Gastroesophageal sphincter (tissue), 4 donors: Measurements from ENCODE around the gene CFAP97. TPM values are rescaled to one million over a fixed set of nuclear protein-coding genes. Genes with fewer than 3 reads are reported as not detected.

Source experiments
- ATAC-seq: fragments of 150-250 bp; one replicate; pipeline ENCODE4 v1.9.1; 2016; ENCODE audit warnings: mild to moderate bottlenecking, moderate library complexity
- H3K27ac ChIP-seq, 4 donors: fragments of 200-600 bp; sonication (generic) in 3 of 4; 1 replicate in 3 of 4; 2 replicates in 1 of 4; pipeline ENCODE4 v1.5.1; 2016 to 2019
- H3K27me3 ChIP-seq: fragments of 200-600 bp; sonication (generic); one replicate; pipeline ENCODE4 v1.5.1; 2019
- H3K36me3 ChIP-seq, 2 donors: fragments of 200-600 bp; sonication (generic); one replicate each; pipeline ENCODE4 v1.5.1; 2019; ENCODE audit warnings: control low read depth in 1 of 2
- H3K4me1 ChIP-seq, 3 donors: fragments of 200-600 bp; sonication (generic); 1 replicate in 2 of 3; 2 replicates in 1 of 3; pipeline ENCODE4 v1.5.1; 2016 to 2019; ENCODE audit warnings: control low read depth in 2 of 3
- H3K4me3 ChIP-seq, 2 donors: fragments of 200-600 bp; sonication (generic); one replicate each; pipeline ENCODE4 v1.5.1; 2019; ENCODE audit warnings: mild to moderate bottlenecking in 1 of 2, moderate library complexity in 1 of 2
- H3K9me3 ChIP-seq, 3 donors: fragments of 200-600 bp; sonication (generic); one replicate each; pipeline ENCODE4 v1.5.1; 2017 to 2019; ENCODE audit warnings: control low read depth in 2 of 3
- EP300 ChIP-seq: sonication (generic); formaldehyde crosslinking; IDR thresholded peaks from one replicate; pipeline ENCODE4 v1.6.1; 2017; ENCODE audit warnings: antibody characterized with exemption, mild to moderate bottlenecking
- POLR2A ChIP-seq, 2 donors: fragments of 450-650 bp; IDR thresholded peaks; one replicate each; pipeline ENCODE4 v1.6.1; 2017; ENCODE audit warnings: antibody characterized with exemption in 2 of 2, mild to moderate bottlenecking in 2 of 2, moderate library complexity in 1 of 2
- POLR2AphosphoS5 ChIP-seq: sonication (generic); formaldehyde crosslinking; IDR thresholded peaks from one replicate; pipeline ENCODE4 v1.6.1; 2017; ENCODE audit warnings: antibody characterized with exemption
- WGBS, 2 donors: methylation state at CpG; one replicate each; pipeline ENCODE4 v1.1.5; 2018; ENCODE audit warnings: low coverage in 1 of 2; 5-methylcytosine and 5-hydroxymethylcytosine counted together
- total RNA-seq, 4 donors: library from RNA; depleted of rRNA; stranded (reverse); fragments of >200 nt; gene quantifications; one replicate each; pipeline ENCODE4 v1.1.0, GENCODE V29; 2016
- TF ChIP-seq, protein P1 (sequence below), 4 experiments: fragments of 200-600 bp in 2 of 4; fragments of 450-650 bp in 2 of 4; sonication (generic) in 1 of 4; IDR thresholded peaks; one replicate each; pipeline ENCODE4 v1.5.1; 2017 to 2019; ENCODE audit warnings: antibody characterized with exemption in 4 of 4, mild to moderate bottlenecking in 2 of 4, moderate library complexity in 2 of 4

CFAP97 gene
- total RNA-seq, 4 donors from 2014 or later: 36.5 to 47.9 (median 42.8) TPM

DNA sequence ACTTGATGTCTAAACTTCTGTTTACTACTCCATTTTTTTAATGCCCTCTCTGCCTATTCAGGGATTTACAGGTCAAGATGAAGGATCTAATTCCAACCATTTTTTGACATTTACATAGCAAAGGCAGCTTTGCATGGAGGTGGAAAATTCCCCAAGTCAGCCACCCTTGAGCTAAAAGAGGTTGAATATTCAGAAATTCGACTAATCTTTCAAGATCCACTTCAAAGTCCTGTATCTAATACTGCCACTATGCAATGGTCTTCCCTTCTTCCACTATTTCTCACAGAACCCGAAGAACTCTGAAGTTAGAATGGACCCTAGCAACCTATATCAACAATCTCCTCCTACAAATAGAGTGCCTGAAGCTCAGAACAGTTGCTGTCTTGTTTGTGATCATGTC lies 21.6 kb downstream of the CFAP97 start:
- Histone ChIP-seq H3K27ac (no peak overlapping the region), H3K36me3 (no peaks in the 10 kb centered on the region), H3K4me3 (no peak overlapping the region), H3K27me3 (no peaks in the 10 kb centered on the region), H3K9me3 (no peaks in the 10 kb centered on the region), H3K4me1 (peaks cover 0 to 35% (median 0%) of the 10 kb centered on the region in 3 donors)
- TF ChIP-seq POLR2AphosphoS5: no peak
- no peak for TF ChIP-seq EP300
- no peak for ATAC-seq
- WGBS, 2 donors: 56 to 68% methylated on average over 2 of the region's 2 CpGs

DNA sequence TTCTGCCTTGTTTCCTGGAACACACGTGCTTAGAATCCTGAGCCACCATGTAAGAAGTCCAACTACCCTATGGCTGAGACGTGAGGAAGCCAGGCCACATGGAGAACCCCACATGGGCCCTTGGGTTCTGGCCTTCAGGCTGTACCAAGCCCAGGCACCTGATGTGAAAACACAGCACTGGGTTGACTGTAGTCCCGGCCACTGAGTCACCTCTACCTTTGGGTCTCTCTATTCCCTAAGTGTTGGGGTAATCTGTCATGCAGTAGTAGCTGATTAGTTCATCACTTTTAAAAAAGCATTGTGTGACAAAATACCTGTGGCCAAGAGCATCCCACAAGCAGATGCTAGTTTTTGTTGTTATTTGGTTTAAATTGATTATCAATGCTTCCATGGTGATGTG lies 24.3 kb downstream of the CFAP97 start:
- WGBS, 2 donors: 100% methylated on average over 3 of the region's 3 CpGs; no CpG with 5 or more reads in 1 of the 2 donors
- no peaks in the 10 kb centered on the region for H3K9me3 ChIP-seq
- peaks cover 0 to 29% (median 0%) of the 10 kb centered on the region in 3 donors for H3K4me1 ChIP-seq
- no peak overlapping the region for H3K27ac ChIP-seq
- no peak overlapping the region for H3K4me3 ChIP-seq
- no peaks in the 10 kb centered on the region for H3K27me3 ChIP-seq
- peaks cover 0 to 10% of the 10 kb centered on the region in 2 donors for H3K36me3 ChIP-seq
- no peak for ATAC-seq
- TF ChIP-seq POLR2A (IDR thresholded peaks at IDR 0.05) (no peak), EP300 (no peak), POLR2AphosphoS5 (no peak)
- TF ChIP-seq, protein P1, sequence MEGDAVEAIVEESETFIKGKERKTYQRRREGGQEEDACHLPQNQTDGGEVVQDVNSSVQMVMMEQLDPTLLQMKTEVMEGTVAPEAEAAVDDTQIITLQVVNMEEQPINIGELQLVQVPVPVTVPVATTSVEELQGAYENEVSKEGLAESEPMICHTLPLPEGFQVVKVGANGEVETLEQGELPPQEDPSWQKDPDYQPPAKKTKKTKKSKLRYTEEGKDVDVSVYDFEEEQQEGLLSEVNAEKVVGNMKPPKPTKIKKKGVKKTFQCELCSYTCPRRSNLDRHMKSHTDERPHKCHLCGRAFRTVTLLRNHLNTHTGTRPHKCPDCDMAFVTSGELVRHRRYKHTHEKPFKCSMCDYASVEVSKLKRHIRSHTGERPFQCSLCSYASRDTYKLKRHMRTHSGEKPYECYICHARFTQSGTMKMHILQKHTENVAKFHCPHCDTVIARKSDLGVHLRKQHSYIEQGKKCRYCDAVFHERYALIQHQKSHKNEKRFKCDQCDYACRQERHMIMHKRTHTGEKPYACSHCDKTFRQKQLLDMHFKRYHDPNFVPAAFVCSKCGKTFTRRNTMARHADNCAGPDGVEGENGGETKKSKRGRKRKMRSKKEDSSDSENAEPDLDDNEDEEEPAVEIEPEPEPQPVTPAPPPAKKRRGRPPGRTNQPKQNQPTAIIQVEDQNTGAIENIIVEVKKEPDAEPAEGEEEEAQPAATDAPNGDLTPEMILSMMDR (IDR thresholded peaks at IDR 0.05): no peak

DNA sequence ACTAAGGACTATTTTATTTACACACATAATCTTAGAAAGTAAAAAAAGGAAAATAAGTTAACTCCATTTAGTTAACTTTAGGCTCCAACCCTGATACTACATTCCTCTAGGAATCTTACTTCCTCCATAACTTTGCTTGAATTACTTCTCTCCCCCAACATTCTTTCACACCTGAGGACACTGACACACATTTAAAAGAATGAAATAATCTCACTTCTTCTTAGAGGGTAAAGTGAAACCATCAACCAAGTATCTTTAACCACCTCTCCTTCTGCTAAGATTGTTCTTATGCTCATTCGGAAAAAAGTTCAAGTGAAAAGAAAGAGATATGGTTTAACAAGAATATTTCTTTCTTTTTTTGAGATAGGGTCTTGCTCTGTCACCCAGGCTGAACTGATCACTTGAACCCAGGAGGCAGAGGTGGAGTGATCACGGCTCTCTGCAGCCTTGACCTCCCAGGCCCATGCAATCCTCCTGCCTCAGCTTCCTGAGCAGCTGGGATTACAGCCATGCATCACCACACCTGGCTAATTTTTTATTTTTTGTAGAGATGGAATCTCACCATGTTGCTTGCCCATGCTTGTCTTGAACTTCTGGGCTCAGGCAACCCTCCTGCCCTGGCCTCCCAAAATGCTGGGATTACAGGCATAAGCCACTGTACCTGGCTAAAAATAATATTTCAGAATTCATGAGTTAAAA lies 32.3 kb downstream of the CFAP97 start:
- Histone ChIP-seq H3K27ac (no peak overlapping the region), H3K4me3 (no peak overlapping the region), H3K36me3 (peaks cover 0 to 51% of the 10 kb centered on the region in 2 donors), H3K4me1 (peaks cover 0 to 5% (median 0%) of the 10 kb centered on the region in 3 donors), H3K9me3 (no peaks in the 10 kb centered on the region), H3K27me3 (no peaks in the 10 kb centered on the region)
- 79 to 97% methylated on average over 2 of the region's 2 CpGs for WGBS, 2 donors
- ATAC-seq: no peak
- TF ChIP-seq EP300: no peak
- no peak for TF ChIP-seq POLR2AphosphoS5
- TF ChIP-seq, protein P1 (IDR thresholded peaks at IDR 0.05): no peak
- TF ChIP-seq POLR2A (IDR thresholded peaks at IDR 0.05): no peak

DNA sequence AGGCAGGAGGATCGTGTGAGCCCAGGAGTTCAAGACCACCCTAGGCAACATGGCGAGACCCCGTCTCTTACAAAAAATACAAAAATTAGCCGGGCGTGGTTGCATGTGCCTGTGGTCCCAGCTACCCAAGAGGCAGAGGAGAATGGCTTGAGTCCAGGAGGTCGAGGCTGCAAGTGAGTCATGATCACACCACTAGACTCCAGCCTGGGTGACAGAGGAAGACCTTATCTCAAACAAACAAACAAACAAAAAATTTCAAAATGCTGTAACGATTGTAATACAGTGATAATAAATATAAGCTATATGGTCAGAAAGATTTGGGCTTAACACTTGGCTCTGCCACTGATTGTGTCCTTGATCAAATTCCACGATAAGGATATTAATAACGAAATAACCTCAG lies 36.6 kb downstream of the CFAP97 start:
- H3K27me3 ChIP-seq: no peaks in the 10 kb centered on the region
- TF ChIP-seq EP300 (no peak), POLR2AphosphoS5 (no peak), POLR2A (IDR thresholded peaks at IDR 0.05) (no peak)
- TF ChIP-seq, protein P1 (IDR thresholded peaks at IDR 0.05): no peak
- H3K4me3 ChIP-seq: no peak overlapping the region
- no peak for ATAC-seq
- no peaks in the 10 kb centered on the region for H3K9me3 ChIP-seq
- no peak overlapping the region for H3K27ac ChIP-seq
- 60 to 79% methylated on average over 3 to 7 of the region's 9 CpGs for WGBS, 2 donors
- peaks cover 4 to 52% of the 10 kb centered on the region in 2 donors for H3K36me3 ChIP-seq
- no peaks in the 10 kb centered on the region for H3K4me1 ChIP-seq

DNA sequence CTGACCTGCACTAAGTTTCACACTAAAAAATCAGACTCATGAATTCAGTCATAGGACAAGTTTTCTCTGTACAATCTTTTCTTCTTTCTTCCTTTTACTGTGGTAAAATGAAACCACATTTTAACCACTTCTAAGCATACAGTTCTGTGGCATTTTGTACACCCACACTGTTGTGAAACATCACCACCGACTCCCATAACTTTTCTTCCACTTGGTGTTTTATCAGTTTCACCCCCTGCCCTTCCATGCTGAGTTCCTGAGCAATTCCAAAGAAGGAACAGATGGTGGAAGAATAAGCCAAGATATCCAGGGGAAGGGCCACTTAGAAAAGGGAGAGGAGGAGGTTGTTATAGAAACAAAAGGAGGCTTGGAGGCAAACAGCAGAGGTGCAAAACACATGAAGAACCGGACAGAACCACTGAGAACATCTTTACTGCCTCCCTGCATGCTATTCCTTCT lies 38.2 kb downstream of the CFAP97 start:
- H3K4me1 ChIP-seq: no peaks in the 10 kb centered on the region
- no peak overlapping the region for H3K27ac ChIP-seq
- no peak for ATAC-seq
- peaks cover 8 to 63% of the 10 kb centered on the region in 2 donors for H3K36me3 ChIP-seq
- H3K9me3 ChIP-seq: no peaks in the 10 kb centered on the region
- 42 to 65% methylated on average over 2 of the region's 2 CpGs for WGBS, 2 donors
- H3K4me3 ChIP-seq: no peak overlapping the region
- H3K27me3 ChIP-seq: no peaks in the 10 kb centered on the region
- TF ChIP-seq EP300 (no peak), POLR2A (IDR thresholded peaks at IDR 0.05) (no peak), POLR2AphosphoS5 (no peak)
- TF ChIP-seq, protein P1 (IDR thresholded peaks at IDR 0.05): no peak
